ENCODE results near the gene SUPT3H.

SUPT3H gene

DNA sequence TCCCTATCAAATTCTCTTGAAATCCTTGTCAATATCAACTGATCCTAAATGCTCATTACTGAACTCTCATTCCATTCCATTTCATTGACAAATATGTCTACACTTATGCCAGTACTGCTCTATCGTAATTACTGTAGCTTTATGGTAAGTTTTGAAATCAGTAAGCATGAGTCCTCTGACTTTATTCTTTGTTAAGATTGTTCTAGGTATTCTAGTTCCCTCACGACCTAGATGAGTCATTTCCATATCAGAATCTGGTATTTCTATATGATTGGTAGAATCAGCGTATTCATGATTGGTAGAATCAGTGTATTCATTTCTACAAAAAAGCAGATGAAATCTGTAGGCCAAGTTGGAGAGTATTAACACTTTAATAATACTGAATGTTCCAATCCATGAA lies 368.2 kb downstream of the SUPT3H start:
- no peak for DNase-seq (ENCODE audit: extremely low read depth, low read depth)
- TF ChIP-seq, protein P1, sequence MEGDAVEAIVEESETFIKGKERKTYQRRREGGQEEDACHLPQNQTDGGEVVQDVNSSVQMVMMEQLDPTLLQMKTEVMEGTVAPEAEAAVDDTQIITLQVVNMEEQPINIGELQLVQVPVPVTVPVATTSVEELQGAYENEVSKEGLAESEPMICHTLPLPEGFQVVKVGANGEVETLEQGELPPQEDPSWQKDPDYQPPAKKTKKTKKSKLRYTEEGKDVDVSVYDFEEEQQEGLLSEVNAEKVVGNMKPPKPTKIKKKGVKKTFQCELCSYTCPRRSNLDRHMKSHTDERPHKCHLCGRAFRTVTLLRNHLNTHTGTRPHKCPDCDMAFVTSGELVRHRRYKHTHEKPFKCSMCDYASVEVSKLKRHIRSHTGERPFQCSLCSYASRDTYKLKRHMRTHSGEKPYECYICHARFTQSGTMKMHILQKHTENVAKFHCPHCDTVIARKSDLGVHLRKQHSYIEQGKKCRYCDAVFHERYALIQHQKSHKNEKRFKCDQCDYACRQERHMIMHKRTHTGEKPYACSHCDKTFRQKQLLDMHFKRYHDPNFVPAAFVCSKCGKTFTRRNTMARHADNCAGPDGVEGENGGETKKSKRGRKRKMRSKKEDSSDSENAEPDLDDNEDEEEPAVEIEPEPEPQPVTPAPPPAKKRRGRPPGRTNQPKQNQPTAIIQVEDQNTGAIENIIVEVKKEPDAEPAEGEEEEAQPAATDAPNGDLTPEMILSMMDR (IDR thresholded peaks at IDR 0.05; ENCODE audit: low read depth, low read length, missing control alignments) = no peak

DNA sequence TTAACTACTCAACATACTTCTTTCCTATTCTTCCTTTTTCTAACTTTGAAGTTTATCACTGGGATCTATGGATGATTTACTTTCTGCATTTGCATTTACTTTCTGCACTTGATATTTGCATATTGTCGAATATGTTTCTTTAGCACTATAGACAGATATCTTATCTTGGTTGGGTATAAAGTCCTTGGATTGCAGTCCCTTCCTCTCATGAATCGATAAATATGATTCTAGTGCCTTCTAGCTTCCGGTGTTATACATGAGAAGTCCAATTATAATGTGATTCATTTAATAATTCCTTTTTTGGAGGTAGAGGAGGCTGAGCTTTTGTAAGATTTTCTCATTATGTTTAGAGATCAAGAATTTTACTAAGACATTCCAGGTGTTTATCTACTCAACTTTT lies 370.8 kb downstream of the SUPT3H start:
- TF ChIP-seq, protein P1 (IDR thresholded peaks at IDR 0.05; ENCODE audit: low read depth, low read length, missing control alignments) = no peak
- no peak overlapping the region for H3K4me3 ChIP-seq (replicated peaks; ENCODE audit: low read depth, low read length)
- DNase-seq (ENCODE audit: extremely low read depth, low read depth) = no peak

More for the DNA sequence above, 368.2 kb downstream of the SUPT3H start:
- H3K4me3 ChIP-seq (replicated peaks; ENCODE audit: low read depth, low read length) = no peak overlapping the region

DNA sequence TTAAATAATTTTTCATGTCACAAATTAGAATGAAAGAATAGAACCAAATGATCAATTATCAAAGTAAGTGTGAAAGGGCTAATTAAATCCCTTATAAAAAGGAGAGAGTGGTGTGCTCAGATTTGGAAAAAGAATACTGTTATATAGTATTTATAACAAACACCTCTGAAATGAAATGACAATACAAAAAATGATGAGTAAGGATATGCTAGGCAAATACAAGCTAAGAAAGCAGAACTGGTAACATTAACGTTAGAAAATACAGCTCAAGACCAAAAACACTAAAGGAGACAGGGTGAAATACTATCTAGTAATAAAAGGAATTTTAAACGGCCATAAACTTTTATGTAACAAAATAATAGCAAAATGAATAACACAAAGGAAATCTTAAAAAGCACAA lies 373.8 kb downstream of the SUPT3H start:
- no peak overlapping the region for H3K4me3 ChIP-seq (replicated peaks; ENCODE audit: low read depth, low read length)
- DNase-seq (ENCODE audit: extremely low read depth, low read depth) = no peak
- TF ChIP-seq, protein P1 (IDR thresholded peaks at IDR 0.05; ENCODE audit: low read depth, low read length, missing control alignments) = no peak

DNA sequence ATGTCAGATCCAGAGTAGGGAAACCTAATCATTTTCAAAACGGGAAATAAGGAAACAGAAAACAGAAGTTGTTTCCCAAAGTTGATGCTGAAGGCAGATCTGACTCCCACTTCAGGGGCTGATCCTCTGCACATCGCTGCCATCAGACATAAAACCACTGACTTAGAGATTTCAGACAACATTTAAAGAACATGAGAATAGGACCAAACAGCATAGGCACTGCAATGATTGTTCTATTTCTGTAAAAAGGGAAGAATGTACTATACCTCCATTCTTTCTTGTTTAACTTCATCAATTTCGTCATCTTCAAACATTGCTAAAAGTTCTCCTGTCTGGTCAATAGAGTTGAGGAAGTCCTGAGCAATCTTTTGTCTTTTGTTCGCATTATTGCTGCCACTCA lies 374.3 kb downstream of the SUPT3H start:
- DNase-seq (ENCODE audit: extremely low read depth, low read depth) = no peak
- H3K4me3 ChIP-seq (replicated peaks; ENCODE audit: low read depth, low read length) = no peak overlapping the region
- TF ChIP-seq, protein P1 (IDR thresholded peaks at IDR 0.05; ENCODE audit: low read depth, low read length, missing control alignments) = no peak

DNA sequence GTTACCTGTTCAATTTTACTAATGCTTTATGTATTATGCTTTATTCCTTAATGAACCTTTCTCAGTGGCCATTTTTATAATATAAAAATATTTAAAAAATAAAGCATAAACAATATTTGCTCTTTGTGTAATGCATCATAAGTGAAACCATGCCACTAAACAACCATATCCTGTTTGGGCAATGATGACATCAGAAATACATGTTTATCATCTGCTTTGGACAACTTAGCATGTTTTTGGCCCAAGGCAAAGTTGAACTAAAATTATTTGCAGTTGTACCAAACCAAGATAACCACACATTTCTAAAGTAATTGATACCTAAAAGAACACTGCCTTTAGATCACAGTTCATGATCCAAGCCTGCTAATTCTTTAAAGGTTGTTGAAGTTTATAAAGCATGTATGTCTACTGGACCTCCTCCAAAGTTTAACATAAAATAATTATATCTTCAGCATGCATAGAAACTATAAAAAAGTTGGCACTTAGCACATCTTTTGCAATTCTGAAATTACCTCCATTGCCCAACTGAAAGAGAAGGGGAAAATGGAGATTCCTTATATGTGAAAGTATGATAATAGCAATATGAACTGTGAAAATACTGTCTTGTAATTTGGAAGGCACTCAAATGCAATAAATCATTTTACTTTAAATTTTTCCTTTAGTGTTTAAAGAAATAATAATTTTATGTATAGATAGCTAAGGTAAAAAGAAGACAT lies 375.2 kb downstream of the SUPT3H start:
- TF ChIP-seq, protein P1 (IDR thresholded peaks at IDR 0.05; ENCODE audit: low read depth, low read length, missing control alignments) = no peak
- DNase-seq (ENCODE audit: extremely low read depth, low read depth) = no peak
- no peak overlapping the region for H3K4me3 ChIP-seq (replicated peaks; ENCODE audit: low read depth, low read length)

DNA sequence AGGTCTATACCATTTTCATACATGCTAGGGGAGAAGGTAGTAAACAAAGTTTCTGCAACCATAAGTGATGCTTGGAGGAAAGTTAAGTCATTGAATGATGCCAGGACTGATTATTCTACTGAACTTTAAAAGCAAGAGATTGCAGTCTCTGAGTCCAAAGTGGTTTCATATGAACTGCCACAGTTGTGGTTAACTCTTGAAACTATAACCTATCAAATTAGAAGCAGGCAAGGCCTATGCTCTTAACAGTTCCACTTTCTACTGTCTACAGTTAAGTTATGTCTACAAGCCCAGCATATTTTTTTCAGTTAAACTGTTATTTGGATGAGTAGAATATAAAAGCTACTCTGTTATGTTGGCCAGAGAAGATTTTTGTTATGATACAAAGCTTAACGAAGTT lies 376.1 kb downstream of the SUPT3H start:
- no peak overlapping the region for H3K4me3 ChIP-seq (replicated peaks; ENCODE audit: low read depth, low read length)
- TF ChIP-seq, protein P1 (IDR thresholded peaks at IDR 0.05; ENCODE audit: low read depth, low read length, missing control alignments) = no peak
- no peak for DNase-seq (ENCODE audit: extremely low read depth, low read depth)

DNA sequence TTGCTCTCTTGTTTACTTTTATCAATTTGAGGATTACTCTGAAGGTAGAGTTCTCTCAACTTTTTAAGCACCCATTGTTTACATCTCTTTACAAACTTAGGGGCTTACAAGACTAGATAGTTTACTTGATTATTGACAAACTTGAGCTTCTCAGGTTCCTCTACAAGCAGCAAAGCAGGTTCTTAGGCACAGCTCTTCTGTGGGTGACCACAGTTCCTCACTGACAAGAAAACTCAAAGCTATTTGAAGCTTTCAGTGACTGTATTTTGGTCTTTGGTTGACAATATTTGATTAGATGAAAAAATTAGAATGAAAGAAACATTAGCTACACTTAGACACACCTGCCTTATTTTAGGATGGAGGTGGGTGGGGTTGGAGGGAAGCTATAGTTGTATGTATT lies 376.9 kb downstream of the SUPT3H start:
- TF ChIP-seq, protein P1 (IDR thresholded peaks at IDR 0.05; ENCODE audit: low read depth, low read length, missing control alignments) = no peak
- DNase-seq (ENCODE audit: extremely low read depth, low read depth) = no peak
- no peak overlapping the region for H3K4me3 ChIP-seq (replicated peaks; ENCODE audit: low read depth, low read length)
